Subcutaneous adipose tissue (tissue), 4 donors: ENCODE results near the gene RHOBTB3. TPM values are rescaled to one million over a fixed set of nuclear protein-coding genes. Genes with fewer than 3 reads are reported as not detected.

Source experiments
- total RNA-seq, 4 donors: library from RNA; depleted of rRNA; stranded (reverse); fragments of >200 nt; gene quantifications; one replicate each; pipeline ENCODE4 v1.1.0, GENCODE V29; 2016
- TF ChIP-seq, protein P1 (sequence below): fragments of 450-650 bp; IDR thresholded peaks from one replicate; pipeline ENCODE4 v1.5.1; 2016; ENCODE audit warnings: low read depth, mild to moderate bottlenecking, control low read depth, antibody characterized with exemption, moderate library complexity

RHOBTB3 gene
- total RNA-seq, 4 donors from 2014 or later = 131 to 198 (median 148) TPM

DNA sequence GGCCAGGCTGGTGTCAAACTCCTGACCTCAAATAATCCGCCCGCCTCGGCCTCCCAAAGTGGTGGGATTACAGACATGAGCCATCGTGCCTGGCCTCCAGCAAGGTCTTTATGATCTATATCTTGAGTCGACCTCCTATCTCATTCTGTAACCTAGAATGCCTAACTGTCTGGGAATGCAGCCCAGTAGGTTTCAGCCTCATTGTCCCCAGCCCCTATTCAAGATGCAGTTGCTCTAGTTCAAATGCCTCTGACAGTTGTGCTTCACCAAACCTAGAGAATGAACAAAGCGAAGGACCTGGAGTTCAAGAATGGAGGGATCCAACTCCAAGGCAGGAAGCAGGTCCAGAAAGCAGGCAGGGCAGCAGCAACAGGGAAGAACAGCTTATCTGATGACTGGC is 60.6 kb downstream of the RHOBTB3 start:
- TF ChIP-seq, protein P1, sequence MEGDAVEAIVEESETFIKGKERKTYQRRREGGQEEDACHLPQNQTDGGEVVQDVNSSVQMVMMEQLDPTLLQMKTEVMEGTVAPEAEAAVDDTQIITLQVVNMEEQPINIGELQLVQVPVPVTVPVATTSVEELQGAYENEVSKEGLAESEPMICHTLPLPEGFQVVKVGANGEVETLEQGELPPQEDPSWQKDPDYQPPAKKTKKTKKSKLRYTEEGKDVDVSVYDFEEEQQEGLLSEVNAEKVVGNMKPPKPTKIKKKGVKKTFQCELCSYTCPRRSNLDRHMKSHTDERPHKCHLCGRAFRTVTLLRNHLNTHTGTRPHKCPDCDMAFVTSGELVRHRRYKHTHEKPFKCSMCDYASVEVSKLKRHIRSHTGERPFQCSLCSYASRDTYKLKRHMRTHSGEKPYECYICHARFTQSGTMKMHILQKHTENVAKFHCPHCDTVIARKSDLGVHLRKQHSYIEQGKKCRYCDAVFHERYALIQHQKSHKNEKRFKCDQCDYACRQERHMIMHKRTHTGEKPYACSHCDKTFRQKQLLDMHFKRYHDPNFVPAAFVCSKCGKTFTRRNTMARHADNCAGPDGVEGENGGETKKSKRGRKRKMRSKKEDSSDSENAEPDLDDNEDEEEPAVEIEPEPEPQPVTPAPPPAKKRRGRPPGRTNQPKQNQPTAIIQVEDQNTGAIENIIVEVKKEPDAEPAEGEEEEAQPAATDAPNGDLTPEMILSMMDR = no peak

DNA sequence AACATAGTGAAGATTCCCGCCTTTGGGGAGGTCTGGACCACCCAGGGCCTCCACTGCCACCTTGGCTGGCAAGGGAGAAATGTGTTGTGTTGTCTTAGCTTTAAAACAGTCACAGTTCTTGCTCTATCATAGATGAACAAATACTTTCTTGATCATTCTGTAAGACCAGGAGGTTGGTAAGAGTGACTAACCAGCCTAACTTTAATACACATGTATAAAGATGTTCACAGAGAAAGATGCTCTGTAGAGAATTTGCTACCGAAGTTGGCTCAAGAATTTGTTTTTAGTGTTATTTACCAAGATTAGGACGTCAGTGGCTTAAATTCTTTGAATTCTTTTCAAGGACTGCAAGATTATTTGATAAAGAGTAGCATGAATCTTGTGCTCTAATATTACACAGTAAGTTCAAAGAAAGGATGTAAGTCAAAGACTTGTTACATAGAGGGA is 63.0 kb downstream of the RHOBTB3 start:
- TF ChIP-seq, protein P1 = no peak

DNA sequence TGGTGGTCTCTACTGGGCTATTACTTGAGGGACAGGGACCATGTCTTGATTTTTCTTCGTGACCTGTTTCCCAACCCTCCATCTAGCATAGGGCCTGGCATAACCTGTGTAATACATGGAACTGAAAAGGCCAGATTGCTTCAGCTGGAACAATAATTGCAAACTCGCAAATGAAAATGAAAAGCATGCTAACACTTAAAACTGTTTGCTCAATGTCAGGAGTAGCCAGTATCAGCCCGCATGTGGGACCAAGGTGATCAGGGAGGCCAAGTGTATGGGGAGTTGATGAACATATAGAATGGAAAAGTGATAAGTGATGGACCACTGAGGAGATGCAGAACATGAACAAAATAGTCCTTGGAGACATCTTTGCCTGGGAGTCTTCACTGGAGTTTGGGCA is 66.2 kb downstream of the RHOBTB3 start:
- TF ChIP-seq, protein P1 = no peak

DNA sequence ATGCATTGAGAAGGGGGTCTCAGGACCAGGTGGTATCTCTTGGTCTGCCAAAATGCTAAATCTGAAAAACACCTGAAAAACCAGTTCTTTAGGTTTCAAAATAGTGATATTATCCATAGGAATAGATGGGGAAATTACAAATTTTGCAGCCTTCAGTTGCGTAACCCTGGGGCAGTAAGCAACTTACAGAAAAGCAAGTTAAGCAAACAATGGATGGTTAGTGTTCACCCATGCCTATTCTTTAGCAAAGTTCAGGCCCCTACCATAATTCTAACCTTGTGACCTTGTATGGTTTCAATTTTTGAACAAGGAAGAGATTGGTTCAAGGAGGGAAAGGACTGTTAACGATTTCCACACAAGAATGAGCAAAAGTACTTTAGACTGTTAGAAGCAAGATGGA is 66.9 kb downstream of the RHOBTB3 start:
- TF ChIP-seq, protein P1 = no peak

DNA sequence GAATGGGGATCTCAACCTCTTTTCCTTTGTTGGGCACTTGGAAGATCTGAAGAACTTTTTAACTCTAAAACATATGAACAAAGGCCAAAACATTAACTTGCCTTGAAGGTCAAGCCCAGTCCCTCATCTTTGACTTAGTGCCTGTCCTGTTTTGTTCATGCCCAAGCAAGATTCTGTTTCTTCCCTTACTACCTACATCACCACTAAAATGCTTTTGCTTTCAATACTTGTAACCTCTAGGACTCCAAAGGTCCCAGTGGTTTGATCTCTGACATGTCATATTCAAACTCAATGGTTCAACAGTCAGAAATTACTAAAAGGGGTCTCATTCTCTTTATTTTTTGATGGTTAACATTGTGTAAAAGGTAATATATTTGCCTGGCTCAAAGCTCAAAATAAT is 67.4 kb downstream of the RHOBTB3 start:
- TF ChIP-seq, protein P1 = no peak

DNA sequence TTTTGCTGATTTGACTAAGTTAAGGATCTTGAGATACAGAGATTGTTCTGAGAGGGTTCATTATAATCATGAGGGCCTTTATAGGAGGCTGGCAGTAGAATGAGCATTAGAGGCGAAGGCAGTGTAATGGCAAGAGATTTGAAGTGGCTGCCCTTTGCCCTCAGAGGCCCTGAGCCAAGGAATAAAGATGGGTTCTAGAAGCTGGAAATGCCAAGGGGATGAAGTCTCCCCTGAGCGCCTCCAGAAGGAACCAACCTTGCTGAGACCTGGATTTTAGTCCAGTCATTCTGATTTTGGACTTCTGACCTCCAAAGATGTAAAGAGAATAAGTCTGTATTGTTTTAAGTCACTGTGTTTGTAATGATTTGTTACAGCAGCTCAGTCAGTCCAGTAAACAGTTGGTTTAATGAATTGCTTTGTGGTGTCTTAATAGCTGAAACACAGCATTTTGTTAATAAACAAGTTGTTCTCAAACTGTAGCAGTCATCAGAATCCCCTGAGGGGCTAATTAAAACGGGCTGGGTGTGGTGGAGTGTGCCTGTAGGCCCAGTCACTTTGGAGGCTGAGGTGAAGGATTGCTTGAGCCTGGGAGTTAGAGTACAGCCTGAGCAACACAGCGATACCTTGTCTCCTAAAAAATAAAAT is 68.2 kb downstream of the RHOBTB3 start:
- TF ChIP-seq, protein P1 = no peak

DNA sequence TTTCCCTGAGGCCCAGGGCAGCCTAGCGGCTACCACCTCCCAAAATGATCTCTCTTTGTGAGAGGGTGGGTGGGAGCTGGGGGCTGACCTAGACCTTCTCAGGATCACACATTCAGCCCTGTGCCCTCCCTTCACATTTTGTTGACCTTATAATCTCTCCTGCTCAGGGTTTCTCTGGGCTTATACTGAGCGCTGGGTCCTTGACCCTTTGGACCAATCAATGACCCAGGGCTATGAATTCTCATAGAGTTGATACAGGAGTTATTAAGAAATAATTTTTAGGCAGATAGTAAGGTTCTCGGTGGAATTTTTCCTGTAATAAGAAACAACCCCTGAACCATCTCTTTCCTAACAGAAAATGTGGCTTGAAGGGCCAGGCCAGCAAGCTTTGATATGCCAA is 69.4 kb downstream of the RHOBTB3 start:
- TF ChIP-seq, protein P1 = no peak
